Breast epithelium (tissue), 4 donors: ENCODE results near the gene MAN1A2. TPM values are rescaled to one million over a fixed set of nuclear protein-coding genes. Genes with fewer than 3 reads are reported as not detected.
"Not testable (repeated sequence)": the region's sequence is repeated elsewhere in the genome, so short reads cannot be mapped to it uniquely, and the experiment has no call there.

Experiments
- DNase-seq, 2 donors: peaks; one replicate each; pipeline ENCODE4 v3.0.0-alpha.2; 2019; ENCODE audit warnings: low spot score in 2 of 2
- H3K27ac ChIP-seq, 2 donors: fragments of 200-600 bp; sonication (generic) in 1 of 2; one replicate each; pipeline ENCODE4 v1.5.1; 2016 to 2019; ENCODE audit warnings: mild to moderate bottlenecking in 1 of 2
- H3K27me3 ChIP-seq, 2 donors: fragments of 200-600 bp; sonication (generic) in 1 of 2; one replicate each; pipeline versions ENCODE4 v1.5.1 to v1.6.0; 2017 to 2019; ENCODE audit warnings: control low read depth in 1 of 2, mild to moderate bottlenecking in 1 of 2
- H3K36me3 ChIP-seq: fragments of 200-600 bp; one replicate; pipeline ENCODE4 v1.5.1; 2019
- H3K4me1 ChIP-seq, 2 donors: fragments of 200-600 bp; sonication (generic); one replicate each; pipeline ENCODE4 v1.5.1; 2016 to 2019; ENCODE audit warnings: control low read depth in 1 of 2
- H3K4me3 ChIP-seq, 3 donors: fragments of 200-600 bp; sonication (generic); 1 replicate in 2 of 3; 2 replicates in 1 of 3; pipeline ENCODE4 v1.5.1; 2016 to 2019; ENCODE audit warnings: mild to moderate bottlenecking in 3 of 3, moderate library complexity in 2 of 3
- H3K9me3 ChIP-seq, 2 donors: fragments of 200-600 bp; sonication (generic) in 1 of 2; one replicate each; pipeline ENCODE4 v1.5.1; 2016 to 2019; ENCODE audit warnings: control low read depth in 1 of 2
- CTCF ChIP-seq, 3 donors: fragments of 450-650 bp; IDR thresholded peaks; one replicate each; pipeline ENCODE4 v1.5.1; 2016 to 2017; ENCODE audit warnings: antibody characterized with exemption in 3 of 3, mild to moderate bottlenecking in 3 of 3, moderate library complexity in 3 of 3
- POLR2A ChIP-seq: fragments of 450-650 bp; IDR thresholded peaks from one replicate; pipeline ENCODE4 v1.6.1; 2016; ENCODE audit warnings: antibody characterized with exemption, mild to moderate bottlenecking, moderate library complexity
- POLR2AphosphoS5 ChIP-seq, 3 donors: sonication (generic); formaldehyde crosslinking; IDR thresholded peaks; one replicate each; pipeline ENCODE4 v1.6.1; 2017; ENCODE audit warnings: antibody characterized with exemption in 3 of 3
- intact Hi-C: fragments of 100-400 bp; cut with DNase I; formaldehyde crosslinking; loops from one replicate; pipeline ENCODE4 v1.15.1; 2023; ENCODE audit warnings: low total_unique reads
- total RNA-seq, 3 donors: library from RNA; depleted of rRNA; stranded (reverse); fragments of >200 nt; gene quantifications; one replicate each; pipeline ENCODE4 v1.1.0, GENCODE V29; 2016

MAN1A2 gene
- total RNA-seq, 3 donors from 2014 or later, result 40.2 to 52.8 (median 43.3) TPM

- Histone ChIP-seq H3K9me3 (peaks cover 0 to 3% of the 10 kb centered on the region in 2 donors), H3K4me3 (no peak overlapping the region), H3K27me3 (no peaks in the 10 kb centered on the region), H3K4me1 (no peaks in the 10 kb centered on the region), H3K36me3 (no peaks in the 10 kb centered on the region), H3K27ac (no peak overlapping the region)
- intact Hi-C loops, result no loop called here
- TF ChIP-seq POLR2AphosphoS5 (IDR thresholded peaks at IDR 0.05), result no peak
- no peak for TF ChIP-seq POLR2A
- no peak for TF ChIP-seq CTCF (IDR thresholded peaks at IDR 0.05)
- DNase-seq, result no peak
Observed at GRCh38 chr1:117453958-117454357, 86.7 kb downstream of the MAN1A2 start.

GRCh38 chr1:117458410-117458809 lies 91.2 kb downstream of the MAN1A2 start:
- H3K9me3 ChIP-seq, intact Hi-C loops, H3K36me3 ChIP-seq, H3K27me3 ChIP-seq, H3K27ac ChIP-seq, DNase-seq, H3K4me3 ChIP-seq, H3K4me1 ChIP-seq: not testable (repeated sequence)

- intact Hi-C loops, result no loop called here
- H3K9me3 ChIP-seq, result no peaks in the 10 kb centered on the region
- no peaks in the 10 kb centered on the region for H3K4me1 ChIP-seq
- H3K4me3 ChIP-seq, result no peak overlapping the region
- TF ChIP-seq POLR2A (no peak), CTCF (IDR thresholded peaks at IDR 0.05) (no peak), POLR2AphosphoS5 (IDR thresholded peaks at IDR 0.05) (no peak)
- no peaks in the 10 kb centered on the region for H3K36me3 ChIP-seq
- no peak overlapping the region for H3K27ac ChIP-seq
- DNase-seq, result no peak
- no peaks in the 10 kb centered on the region for H3K27me3 ChIP-seq
Observed at GRCh38 chr1:117466761-117467160, 99.5 kb downstream of the MAN1A2 start.

GRCh38 chr1:117467336-117467735 lies 100.1 kb downstream of the MAN1A2 start:
- no peak overlapping the region for H3K4me3 ChIP-seq
- H3K36me3 ChIP-seq, result no peaks in the 10 kb centered on the region
- H3K27ac ChIP-seq, result no peak overlapping the region
- intact Hi-C loops, result no loop called here
- no peaks in the 10 kb centered on the region for H3K27me3 ChIP-seq
- no peak for TF ChIP-seq POLR2AphosphoS5 (IDR thresholded peaks at IDR 0.05)
- TF ChIP-seq POLR2A, result no peak
- no peak for TF ChIP-seq CTCF (IDR thresholded peaks at IDR 0.05)
- DNase-seq, result no peak
- H3K9me3 ChIP-seq, result no peaks in the 10 kb centered on the region
- no peaks in the 10 kb centered on the region for H3K4me1 ChIP-seq

GRCh38 chr1:117473063-117473462 lies 105.8 kb downstream of the MAN1A2 start:
- H3K9me3 ChIP-seq, result peaks cover 0 to 8% of the 10 kb centered on the region in 2 donors
- H3K36me3 ChIP-seq, result no peaks in the 10 kb centered on the region
- no peak for DNase-seq
- no peaks in the 10 kb centered on the region for H3K27me3 ChIP-seq
- TF ChIP-seq POLR2A, result no peak
- no peak for TF ChIP-seq CTCF (IDR thresholded peaks at IDR 0.05)
- no peak for TF ChIP-seq POLR2AphosphoS5 (IDR thresholded peaks at IDR 0.05)
- no peak overlapping the region for H3K27ac ChIP-seq
- intact Hi-C loops, result no loop called here
- no peak overlapping the region for H3K4me3 ChIP-seq
- no peaks in the 10 kb centered on the region for H3K4me1 ChIP-seq

GRCh38 chr1:117475495-117475894 lies 108.2 kb downstream of the MAN1A2 start:
- DNase-seq, H3K4me1 ChIP-seq, H3K9me3 ChIP-seq, intact Hi-C loops, H3K27ac ChIP-seq, H3K4me3 ChIP-seq, H3K36me3 ChIP-seq, H3K27me3 ChIP-seq: not testable (repeated sequence)
